Right renal pelvis (tissue), 4 donors: Measurements from ENCODE around the gene MYL9. TPM values are rescaled to one million over a fixed set of nuclear protein-coding genes. Genes with fewer than 3 reads are reported as not detected.
"Not testable (repeated sequence)": the region's sequence is repeated elsewhere in the genome, so short reads cannot be mapped to it uniquely, and the experiment has no call there.

Source experiments
- DNase-seq, 4 donors: peaks; one replicate each; pipeline ENCODE4 v3.0.0-alpha.2; 2013; ENCODE audit warnings: low read depth in 4 of 4, low spot score in 3 of 4, missing footprints in 1 of 4
- polyA plus RNA-seq, 4 donors: library from polyadenylated mRNA; unstranded; fragments of 120-200 nt; gene quantifications; one replicate each; pipeline ENCODE4 v1.2.1, GENCODE V29; 2013; ENCODE audit not compliant: insufficient read length in 4 of 4

Gene MYL9
- 100 to 1,000 TPM; 237 to 261 (median 257) TPM for polyA plus RNA-seq

DNA sequence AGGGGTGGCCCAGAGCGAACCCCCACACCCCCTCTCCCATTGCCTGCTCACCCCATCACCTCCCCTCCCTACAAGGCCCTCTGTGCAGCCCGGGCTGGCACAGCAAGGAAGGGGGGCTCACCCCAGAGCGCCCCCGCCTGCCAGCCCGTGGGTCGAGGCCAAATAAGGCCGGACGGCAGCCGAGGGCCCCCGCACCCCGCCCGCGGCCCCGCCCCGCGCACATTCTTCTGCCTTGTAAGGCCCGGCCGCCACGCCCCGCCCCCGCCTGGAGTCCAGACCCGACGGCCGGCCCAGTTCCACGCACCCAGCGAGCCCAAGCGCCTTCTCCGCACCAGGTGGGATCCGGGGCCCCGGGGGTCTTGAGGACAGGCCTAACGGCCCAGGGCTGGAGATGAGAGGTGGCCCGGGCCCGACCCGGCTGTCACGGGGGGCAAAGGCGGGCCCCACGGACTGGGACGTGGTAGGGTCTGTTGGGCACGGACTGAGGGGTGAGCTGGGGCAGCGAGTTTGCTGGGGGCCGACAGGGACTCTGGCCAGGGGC lies at the start of gene MYL9:
Gene MYL9, plus strand, starts transcription at position 293 of the 541 bp plus-strand sequence. CDS start 3,366 bp downstream, outside the sequence.
- DNase-seq, result peak in 2 of 4 donors; percentile 47 to 57

DNA sequence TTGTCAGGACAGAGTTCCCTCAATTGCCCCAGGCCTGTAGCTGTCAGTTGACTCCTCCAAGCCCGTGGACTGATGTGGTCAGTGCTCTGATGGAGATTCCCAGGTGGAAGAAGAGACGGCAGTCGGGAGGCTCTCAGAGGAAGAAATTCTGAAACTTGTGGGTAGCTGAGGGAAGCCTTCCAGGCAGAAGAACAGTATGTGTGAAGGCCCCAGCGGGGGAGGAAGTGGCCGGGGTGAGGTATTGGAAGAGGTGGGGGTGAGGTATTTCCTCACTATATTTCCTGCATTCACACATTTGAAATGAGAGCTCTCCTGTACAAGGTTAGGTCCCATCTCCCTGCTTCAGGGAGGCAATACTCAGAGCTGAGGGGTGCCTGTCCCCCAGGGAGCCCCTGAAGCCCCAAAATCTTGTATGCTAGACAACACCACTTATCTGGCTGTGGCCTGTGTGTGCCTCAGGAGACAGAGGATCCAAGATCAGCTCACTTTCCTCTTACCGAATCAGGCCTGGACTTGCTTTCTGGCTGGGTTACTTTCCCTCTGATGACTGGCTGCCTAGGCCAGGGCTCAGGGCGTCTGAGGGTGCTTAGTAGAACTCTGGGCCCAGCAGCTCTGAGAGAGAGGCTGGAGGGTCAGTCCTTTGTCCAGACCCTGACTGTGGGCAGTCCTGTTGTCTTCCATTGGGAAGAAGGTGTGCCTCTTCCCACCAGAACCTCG lies 49.3 kb upstream of the MYL9 start:
- DNase-seq, result no peak

DNA sequence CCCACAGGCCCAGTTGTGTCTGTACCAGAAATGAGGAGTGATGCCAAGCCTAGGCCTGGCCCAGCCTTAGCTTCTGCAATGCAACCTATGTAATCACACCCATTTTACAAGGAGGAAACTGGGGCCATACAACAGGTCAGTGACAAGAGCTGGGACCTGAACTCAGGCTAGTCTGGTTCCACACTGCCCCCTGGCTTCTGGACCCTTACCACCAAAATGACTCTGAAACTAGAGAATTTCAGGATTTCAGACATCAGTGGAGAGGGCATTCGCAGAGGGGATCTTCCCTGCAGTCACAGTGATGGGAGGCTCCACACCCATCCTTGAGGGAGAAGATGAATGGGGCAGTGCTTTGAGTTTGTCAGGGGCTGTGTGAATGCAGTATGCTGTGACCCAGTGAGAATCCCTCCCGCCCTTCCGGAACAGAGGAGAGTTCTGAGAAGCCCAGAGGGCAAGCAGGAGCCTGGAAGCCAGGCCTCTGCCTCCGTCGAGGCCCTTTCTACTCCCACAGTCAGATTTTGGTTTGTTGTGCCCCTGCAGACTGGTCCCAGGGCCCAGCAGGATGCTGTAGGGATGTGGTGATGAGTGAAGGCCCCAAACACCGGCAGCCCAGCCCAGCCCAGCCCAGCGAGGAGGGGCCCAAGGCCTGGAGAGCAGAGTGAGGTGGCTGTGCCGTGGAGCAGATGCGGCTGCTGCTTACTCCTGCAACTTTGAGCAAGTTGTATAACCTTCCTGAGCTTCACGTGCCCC lies 48.1 kb upstream of the MYL9 start:
- DNase-seq, result no peak

DNA sequence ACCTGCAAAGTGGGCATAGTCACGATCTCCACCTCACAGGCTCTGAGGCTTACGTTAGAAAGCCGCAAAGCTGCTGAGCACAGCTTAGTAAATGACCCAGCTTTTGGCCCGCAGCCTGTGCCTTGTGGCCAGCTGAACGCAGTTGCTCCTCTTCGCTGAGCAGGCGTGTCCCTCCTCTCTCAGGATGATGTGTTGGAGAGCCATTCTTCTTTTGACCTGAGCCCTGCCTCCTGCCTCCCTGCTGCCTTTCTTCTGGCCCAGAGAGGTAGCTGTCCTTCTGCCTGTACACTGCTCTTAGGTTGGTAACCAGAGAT lies 47.6 kb upstream of the MYL9 start:
- no peak for DNase-seq

DNA sequence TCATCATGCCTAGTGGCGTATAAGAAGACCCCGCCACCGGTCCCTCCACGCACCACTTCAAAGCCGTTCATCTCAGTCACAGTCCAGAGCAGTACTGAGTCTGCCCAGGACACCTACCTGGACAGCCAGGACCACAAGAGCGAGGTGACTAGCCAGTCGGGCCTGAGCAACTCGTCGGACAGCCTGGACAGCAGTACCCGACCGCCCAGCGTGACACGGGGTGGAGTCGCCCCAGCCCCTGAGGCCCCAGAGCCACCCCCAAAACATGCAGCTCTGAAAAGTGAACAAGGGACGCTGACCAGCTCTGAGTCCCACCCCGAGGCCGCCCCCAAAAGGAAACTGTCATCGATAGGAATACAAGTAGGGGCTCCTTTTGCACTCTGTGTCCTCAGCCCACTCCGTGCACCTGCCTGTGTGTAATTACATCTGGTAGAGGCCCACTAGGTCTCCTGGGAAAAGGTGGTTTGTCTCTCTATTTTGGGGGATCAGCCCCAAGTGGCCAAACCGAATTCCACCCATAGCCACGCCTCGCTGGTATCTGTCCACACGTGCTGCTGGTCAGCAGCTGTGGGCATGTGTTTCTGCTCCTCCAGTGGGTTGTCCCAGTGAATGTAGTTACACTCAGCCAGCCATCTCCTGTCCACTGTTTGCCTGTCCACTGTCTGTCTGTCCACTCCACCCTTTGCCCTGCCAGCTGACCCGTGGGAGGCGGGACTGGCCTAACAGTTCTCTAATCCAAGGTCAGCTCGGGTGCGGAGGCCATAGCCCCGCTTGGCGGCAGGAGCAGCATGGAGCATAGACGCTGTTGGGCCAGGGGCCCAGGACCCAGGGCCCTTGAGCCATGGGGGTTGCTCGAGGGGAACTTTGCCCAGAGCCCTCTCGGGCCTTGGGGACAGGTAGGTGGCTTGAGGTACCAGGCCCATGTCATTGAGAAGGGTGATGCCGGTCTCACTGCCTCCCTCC lies 44.3 kb upstream of the MYL9 start:
- DNase-seq, result no peak

DNA sequence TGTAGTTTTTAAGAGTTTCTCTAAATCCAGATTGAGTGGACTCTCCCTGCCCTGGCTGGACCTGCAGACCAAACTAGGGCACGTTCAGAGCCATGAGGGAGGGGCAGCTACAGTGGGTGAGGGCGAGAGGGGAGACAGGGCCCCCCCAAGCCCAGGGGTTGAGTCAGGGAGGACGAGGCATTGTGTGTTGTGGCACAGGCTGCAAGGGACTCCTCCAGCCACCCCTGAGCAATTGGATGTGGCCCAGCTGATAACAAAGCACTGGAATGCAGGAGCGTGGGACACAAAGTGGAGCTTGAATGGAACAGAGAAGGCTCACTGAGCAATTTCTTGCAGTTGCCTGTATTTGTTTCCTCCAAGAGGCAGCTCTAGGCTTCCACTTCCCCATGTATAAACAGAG lies 43.5 kb upstream of the MYL9 start:
- DNase-seq, result no peak

DNA sequence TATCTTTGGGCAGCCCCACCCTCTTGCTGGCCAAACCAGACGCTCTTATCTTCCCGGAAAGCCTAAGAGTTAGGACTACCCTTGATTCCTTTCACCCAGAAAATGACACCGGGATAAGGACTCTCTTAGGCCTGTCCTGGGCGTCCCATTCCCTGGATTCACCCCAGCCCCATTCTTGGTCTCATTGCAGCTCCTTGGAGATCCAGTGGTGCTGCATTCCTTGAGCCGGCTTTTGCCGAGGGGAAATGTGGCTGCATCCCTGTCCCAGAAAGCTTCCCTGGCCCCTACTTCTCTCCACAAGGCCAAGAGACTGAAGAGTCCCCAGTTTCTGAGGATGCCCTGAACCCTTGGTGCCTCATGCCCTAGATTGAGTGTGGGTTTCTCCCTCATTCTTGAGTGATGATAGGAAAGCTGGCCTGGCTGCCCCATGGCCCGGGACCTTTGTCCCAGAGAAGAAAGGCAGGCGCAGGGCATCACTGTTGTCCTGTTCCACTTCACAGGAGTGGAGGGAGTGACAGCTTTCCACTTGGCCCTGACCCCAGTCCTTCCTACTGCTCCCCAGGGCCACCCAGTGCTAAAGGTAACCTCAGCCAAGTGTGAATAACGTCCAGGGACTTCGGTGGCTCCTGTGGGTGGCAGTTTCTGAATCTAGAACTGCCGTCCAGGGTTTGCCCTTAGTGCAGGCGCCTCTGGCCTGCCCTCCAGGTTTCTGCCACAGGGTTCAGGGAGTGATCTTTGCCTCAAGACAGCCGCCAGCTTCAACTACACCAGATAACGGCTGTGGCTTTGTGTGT lies 42.7 kb upstream of the MYL9 start:
- no peak for DNase-seq

DNA sequence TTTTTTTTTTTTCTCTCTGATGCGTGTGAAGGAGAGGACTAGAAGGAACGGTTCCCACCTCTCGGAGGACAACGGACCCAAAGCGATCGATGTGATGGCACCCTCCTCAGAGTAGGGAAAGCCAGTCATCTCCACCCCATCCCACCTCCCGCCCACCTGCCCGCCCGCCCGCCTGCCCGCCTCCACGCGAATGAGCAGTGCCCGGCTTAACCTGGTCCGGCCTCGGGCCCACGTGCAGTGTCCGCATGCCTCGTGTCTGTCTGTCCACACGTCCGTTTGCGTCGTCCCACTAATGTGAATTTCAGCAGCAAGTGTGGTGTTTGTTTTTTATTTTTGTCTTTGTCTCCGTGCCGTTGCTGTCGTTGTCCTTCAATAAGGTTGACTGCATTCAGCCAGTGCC lies 42.1 kb upstream of the MYL9 start:
- no peak for DNase-seq

DNA sequence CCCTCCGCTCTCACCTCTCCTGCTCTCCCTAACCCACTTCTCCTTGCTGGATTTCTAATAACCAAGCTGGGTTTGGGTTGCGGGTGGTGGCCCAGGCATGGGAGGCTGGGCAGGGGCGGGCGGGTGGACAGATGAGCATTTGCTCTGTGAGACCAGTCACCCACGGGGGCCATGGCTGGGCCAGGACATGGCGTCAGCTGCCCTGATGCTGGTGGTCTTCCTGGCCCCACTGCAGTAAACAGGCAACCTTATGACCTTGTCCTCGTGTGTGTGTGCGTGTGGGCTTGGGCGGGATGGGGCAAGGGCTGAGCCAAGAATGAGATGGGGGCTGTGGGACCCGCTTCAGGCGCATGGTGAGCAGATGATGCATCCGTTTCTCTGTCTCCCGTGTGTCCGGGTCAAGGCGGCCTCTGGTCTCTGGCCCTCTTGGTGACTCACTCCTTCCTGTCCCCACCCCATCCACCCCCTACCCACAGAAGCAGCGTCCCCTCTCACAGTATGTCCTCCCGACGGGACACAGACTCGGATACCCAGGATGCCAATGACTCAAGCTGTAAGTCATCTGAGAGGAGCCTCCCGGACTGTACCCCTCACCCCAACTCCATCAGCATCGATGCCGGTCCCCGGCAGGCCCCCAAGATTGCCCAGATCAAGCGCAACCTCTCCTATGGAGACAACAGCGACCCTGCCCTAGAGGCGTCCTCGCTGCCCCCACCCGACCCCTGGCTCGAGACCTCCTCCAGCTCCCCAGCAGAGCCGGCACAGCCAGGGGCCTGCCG lies 41.4 kb upstream of the MYL9 start:
- no peak for DNase-seq

DNA sequence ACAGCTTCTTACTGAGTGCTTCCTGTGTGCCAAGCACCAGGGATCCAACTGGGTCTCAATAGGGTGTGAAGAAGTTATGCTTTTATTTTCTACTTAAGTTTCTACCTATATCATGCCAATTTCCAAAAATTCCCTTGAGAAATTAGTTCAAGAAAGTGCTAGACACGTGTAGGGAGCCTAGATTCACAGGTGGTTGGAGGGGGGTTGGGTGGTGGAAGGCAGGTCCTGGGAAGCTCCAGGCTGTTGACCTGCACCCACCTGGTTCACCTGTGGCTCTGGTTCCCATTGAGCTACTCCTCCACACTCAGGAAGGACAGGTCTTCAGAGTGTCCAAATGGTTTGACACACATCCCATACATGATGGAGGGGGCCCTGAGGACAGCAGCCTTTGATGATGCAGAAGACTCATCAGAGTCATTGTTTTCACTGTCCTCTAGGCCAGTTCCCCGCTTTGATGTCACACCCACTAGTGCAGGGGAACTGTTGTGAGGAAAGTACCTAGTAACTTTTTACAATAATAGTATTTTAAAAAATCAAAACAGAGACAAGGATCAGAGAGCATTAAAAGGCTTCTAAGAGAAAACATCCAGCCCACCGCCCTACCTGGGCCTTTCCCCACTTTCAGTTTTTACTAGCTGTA lies 39.8 kb upstream of the MYL9 start:
- no peak for DNase-seq

DNA sequence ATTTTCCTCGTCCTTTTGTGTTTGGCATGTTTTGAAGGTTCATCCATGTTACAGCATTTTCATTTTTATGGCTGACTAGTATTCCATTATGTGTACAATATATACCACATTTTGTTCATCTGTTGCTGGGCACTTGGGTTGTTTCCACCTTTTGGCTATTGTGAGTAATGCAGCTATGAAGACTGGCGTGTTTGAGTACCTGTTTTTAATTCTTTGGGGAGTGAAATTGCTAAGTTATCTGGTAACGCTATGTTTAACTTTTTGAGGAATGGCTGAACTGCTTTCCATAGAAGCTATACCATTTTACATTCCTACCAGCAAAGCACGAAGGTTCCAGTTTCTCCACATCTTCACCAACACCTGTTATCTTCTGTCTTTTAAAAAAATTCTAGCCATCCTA lies 37.0 kb upstream of the MYL9 start:
- DNase-seq, result no peak

DNA sequence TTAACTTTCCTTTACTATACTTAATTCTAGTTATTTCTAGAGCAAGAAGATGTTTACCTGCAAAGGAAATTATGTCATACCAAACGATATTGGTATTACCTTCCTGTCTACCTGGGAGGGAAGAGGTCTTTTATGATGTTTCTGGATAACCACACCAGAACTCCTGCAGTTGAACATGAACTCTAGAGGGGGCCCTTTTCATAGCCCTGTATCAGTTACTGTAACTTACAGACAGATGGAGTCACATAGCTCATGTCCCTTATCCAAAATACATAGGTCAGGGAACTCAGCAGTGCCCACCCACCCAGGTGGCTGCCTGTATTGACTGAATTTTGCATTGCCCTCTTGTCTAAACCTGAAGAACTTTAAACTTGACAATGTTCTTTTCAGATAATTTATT lies 35.1 kb upstream of the MYL9 start:
- no peak for DNase-seq

DNA sequence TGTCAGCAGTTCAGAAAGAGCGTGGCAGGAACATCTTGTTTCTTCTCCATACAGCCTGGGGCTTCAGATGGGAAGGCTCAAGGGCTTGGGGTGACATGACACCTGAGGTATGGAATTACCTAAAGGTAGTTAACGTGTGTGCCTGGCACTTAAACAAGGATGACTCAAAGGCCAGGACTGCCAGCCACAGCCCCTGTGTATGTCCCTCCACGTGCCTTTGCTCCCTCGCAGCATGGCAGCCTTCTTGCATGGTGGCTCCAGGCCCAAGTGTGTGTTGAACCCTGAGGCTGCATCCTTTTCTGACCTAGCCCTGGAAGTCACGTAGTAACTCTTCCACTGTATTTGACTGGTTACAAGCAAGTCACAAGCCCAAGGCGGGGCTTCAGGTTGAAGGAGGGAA lies 33.6 kb upstream of the MYL9 start:
- no peak for DNase-seq

DNA sequence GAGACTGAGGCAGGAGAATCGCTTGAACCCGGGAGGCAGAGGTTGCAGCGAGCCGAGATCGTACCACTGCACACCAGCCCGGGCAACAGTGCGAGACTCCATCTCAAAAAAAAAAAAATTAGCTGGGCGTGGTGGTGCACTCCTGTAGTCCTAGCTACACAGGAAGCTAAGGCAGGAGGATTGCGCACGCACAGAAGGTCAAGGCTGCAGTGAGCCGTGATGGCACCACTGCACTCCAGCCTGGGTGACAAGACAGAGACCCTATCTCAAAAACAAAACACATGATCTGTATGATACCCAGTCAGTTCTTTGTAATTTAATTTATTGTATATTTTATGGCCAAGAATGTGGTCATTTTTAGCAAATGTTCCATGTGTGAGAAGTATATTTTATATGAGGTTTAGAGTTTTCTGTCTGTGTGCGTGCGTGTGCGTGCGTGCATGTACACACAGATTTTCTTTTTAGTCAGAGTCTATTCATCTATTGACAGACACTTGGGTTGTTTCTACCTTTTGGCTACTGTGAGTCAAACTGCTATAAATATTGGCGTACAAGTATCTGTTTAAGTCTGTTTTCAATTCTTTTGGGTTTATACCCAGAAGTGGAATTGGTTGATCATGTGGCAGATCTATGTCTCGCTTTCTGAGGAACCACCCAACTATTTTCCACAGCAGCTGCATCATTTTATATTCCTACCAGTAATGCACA lies 22.2 kb upstream of the MYL9 start:
- no peak for DNase-seq

DNA sequence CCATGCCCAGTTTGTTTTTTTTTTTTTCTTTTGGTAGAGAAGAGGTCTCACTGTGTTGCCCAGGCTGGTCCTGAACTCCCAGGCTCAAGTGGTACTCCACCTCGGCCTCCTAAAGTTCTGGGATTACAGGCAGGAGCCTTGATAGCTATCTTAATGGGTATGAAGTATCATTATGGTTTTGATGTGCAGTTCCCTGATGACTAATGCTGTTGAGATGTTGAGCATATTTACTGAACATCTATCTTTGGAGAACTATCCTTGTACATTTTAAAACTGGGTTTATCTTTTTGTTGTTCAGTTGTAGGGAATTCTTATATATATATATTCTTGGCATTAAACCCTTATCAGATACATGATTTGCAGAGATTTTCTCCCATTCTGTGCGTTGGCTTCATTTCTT lies 21.4 kb upstream of the MYL9 start:
- no peak for DNase-seq

DNA sequence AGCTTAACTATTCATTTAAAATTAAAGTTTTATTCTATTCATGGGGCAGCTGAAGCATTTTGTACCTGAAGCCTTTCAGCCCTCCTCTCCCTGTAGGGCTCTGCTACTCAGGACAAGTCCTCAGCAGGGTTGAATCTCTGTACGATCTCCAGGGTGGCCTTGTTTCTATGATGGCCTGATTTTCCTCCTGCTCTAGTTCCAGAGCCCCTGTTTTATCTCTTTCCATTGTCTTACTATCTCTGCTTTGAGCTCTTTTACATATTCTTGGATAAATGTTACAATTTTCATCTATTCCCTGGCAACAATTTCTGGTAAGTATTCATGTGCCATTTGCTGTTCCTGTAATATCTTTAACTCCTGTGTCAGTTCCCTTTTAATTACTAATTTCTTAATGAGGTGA lies 19.8 kb upstream of the MYL9 start:
- DNase-seq, result no peak

DNA sequence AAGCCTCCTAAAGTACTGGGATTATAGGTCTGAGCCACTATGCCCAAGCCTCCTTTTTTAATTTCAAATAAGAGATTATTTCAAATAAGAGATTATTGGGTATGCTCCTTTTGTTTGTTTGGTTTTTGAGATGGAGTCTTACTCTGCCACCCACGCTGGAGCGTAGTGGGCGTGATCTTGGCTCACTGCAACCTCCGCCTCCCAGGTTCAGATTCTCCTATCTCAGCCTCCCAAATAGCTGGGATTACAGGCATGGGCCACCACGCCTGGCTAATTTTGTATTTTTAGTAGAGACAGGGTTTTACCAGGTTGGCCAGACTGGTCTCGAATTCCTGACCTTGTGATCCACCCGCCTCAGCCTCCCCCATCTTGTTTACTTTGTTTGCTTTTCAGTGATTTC lies 18.9 kb upstream of the MYL9 start:
- not testable (repeated sequence) for DNase-seq

DNA sequence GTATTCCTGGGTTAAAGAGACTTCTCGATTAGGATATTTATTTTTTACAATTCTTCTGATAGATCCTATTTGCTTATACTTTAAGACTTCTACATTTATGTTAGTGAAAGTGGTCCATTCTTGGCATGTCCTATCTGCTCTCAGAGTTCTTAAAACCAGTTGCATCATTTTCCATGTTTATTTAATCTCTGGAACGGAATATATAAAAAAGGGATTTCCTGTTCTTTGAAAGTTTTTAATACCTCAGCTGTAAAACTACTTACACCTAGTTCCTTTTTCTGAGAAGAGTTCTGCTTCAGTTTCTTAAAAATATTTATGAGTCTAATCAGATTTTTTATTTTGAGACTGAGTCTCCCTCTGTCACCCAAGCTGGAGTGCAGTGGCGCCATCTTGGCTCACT lies 18.0 kb upstream of the MYL9 start:
- no peak for DNase-seq
